HG03045 (cell line): ENCODE measurements around the gene MORC2.

Source experiments
- ATAC-seq: cut with Tn5 transposase; IDR thresholded peaks from one replicate; pipeline ENCODE4 v1.9.1; 2021; ENCODE audit warnings: mild to moderate bottlenecking, moderate library complexity; ENCODE audit not compliant: unreplicated experiment

Gene MORC2

GRCh38 chr22:30949934-30950660 lies 18.5 kb downstream of the MORC2 start:
- no peak for ATAC-seq

DNA sequence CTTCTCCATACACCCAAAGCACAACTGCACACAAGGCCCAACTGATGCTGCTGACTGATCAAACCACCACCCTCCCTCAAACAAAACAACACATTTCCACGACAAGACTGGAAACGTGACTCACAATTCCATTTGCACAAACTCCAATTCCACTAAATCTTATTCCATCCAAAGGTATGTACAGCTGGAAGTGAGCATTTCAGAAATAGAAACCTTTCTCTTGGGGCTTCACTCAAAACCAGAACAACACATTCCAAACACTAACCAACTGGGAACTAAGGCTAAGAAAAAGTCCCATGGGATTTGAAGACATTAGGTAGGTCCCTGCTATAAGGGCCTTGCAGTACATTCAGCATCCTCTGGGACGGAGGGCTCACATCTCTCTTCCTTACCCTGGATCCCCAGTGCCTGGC lies 19.6 kb downstream of the MORC2 start:
- no peak for ATAC-seq

GRCh38 chr22:30947816-30948454 lies 20.6 kb downstream of the MORC2 start:
- ATAC-seq: no peak

GRCh38 chr22:30947173-30947815 lies 21.3 kb downstream of the MORC2 start:
- ATAC-seq: no peak

GRCh38 chr22:30946354-30946753 lies 22.2 kb downstream of the MORC2 start:
- ATAC-seq: no peak

GRCh38 chr22:30945653-30946052 lies 22.9 kb downstream of the MORC2 start:
- no peak for ATAC-seq

DNA sequence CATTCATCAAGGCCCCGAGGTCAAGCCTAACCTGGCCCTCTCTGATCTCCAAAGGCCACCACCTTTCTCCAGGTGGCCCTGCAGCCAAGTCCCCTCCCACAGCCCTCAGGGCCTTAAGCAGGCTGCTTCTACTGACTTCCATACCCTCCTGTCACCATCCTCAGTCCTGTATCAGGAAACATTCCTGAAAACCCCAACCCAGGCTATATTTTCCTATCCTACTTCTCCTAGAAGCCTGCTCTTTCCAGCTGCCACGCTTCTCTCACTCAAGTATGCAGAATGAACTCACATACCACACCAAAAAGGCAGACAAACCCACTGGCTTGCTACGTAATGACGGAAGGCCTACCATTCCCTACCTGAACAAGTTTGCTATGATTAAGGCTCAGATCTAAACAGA lies 23.6 kb downstream of the MORC2 start:
- no peak for ATAC-seq

GRCh38 chr22:30943368-30943767 lies 25.2 kb downstream of the MORC2 start:
- no peak for ATAC-seq

- no peak for ATAC-seq
Measured at GRCh38 chr22:30941363-30941740, 27.2 kb downstream of the MORC2 start.

DNA sequence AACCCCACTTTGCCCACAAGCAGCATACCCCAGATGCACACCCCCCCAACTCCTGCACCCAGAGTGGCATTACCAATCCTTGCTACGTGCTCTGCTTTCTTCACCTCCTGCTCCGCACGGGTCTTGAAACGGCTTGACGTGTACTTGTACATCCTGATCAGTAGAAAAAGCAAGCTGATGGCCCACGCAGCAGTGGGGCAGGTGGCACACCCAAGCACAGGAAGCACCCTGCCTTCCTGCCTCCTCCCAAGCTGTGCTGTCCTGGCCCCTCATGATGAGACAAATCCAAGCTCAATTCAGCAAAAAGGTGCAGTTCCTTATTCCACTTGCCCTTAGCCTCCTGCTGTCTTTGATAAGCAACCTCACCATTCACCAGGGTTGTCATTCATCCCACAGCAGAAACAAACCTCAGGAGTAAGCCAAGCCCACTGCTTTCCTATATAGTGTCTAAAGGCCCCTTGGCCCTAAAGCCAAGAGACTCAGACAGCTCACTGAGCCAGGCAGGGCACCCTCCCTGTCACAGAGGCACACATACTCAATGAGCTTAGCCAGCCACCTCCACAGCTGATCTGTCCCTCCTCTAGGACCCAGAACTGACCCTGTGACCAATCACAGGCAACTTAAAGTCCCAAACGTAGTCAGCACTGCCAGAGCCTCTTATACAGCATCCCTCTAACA lies 27.8 kb downstream of the MORC2 start:
- ATAC-seq: no peak

DNA sequence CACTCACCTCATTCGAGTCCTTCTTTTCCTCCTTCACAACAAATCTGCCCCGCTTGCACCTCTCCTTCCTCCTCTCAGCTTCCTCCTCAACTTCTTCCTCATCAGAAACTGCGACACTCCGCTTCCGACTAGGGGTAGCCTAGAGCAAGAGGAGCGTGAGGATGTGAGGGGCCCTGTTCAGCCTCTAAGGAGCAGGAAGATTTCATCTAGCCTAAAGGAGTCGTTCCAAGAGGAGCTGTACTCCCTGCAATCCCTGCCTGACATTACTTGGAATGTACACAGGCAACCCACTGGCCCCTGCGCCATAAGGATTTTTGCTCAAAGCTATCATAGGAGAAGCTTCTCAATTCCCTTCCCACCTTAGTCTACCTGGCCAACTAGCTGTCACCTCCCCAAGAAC lies 34.5 kb downstream of the MORC2 start:
- no peak for ATAC-seq

GRCh38 chr22:30933457-30933856 lies 35.1 kb downstream of the MORC2 start:
- no peak for ATAC-seq

DNA sequence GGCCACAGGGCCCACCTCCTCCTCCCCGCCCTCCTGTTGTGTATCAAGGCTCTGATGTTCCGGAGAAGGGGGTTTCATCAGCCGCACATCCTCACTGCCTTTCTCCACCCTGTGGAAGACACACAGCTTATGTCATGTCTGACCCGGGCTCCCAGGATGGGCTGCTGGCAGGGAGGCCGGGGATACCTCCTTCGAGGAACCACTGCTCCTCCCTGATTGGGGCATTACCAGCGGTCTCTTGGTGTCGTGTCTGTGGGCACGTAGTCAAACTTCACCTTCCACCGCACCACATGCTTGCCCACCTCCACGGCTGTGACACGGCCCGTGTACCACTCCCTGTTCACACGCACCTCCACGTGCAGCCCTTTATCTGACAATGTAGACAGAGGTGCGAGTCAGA lies 35.9 kb downstream of the MORC2 start:
- ATAC-seq: no peak

GRCh38 chr22:30931541-30932300 lies 36.9 kb downstream of the MORC2 start:
- no peak for ATAC-seq

DNA sequence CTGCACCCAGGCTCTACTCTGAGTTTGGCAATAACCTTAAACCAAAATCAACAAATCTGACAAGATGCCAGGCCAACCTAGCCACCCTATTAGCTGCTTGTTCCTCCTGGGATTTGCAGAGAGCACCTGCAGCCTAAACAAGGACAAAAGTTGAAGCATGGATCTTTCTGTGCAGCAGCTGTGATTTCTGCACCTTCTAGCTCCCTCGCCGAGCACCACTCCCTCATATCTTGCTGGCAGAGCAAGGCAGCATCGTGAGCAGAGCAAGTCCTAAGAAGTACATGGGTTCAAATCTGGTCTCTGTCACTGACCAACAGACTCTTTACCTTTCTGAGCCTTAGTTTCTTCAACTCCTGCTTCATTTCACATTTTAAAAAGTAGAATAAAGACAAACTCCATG lies 38.3 kb downstream of the MORC2 start:
- no peak for ATAC-seq

- no peak for ATAC-seq
Measured at GRCh38 chr22:30928401-30928800, 40.2 kb downstream of the MORC2 start.

DNA sequence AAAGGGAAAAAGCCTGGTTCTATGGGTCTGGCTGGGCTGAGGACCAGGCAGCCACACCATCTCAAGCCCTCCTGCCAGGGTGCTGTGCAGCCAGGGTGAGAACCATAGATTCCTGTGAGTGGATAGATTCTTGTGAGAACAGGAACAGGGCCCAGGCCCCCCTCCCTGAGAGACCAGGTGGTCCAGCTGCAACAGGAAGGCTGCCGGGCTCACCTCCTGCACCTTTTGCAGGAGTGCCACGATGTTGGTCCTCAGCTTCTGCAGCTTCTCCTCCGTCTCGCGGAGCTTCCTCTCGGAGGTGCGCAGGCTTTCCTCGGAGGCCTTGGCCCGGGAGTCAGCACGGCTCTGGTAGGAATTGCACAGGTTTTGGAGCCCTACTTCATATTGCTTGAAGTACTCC lies 40.8 kb downstream of the MORC2 start:
- ATAC-seq: no peak

GRCh38 chr22:30926706-30927105 lies 41.9 kb downstream of the MORC2 start:
- no peak for ATAC-seq

DNA sequence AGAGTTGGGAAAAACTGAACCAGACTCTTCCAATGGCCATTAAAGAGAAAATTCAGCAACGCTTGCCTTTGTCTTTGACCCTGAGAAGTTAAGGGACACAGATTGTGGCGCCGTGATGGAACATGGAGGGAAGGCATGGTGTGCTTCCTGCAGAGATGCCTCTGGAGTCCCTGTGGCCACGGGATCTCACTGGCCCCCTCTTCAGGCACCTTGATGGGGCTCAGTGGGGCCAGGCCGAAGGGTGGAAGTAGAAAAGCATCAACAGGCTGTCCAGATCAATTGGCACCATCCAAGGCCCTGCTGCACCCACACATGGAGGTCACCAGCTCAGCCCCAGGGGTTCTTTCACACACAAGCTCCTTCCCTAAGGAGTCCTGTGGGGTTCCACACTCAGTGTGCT lies 42.9 kb downstream of the MORC2 start:
- no peak for ATAC-seq

- ATAC-seq: no peak
Measured at GRCh38 chr22:30923168-30923900, 45.2 kb downstream of the MORC2 start.
